HL-60 (cell line): ENCODE measurements around the gene NCR2.

Source experiments
- DNase-seq, 2 experiments: peaks; one replicate each; pipeline ENCODE4 v3.0.0-alpha.2; 2010 to 2020; ENCODE audit warnings: low read depth in 1 of 2, low spot score in 1 of 2
- H3K27ac ChIP-seq: fragments of 250-450 bp; sonication (Bioruptor Pico); replicated peaks from 2 replicates; pipeline ENCODE4 v1.5.1; 2020; ENCODE audit warnings: mild to moderate bottlenecking, moderate library complexity
- H3K27me3 ChIP-seq: fragments of 250-450 bp; sonication (Bioruptor Pico); 2 replicates; pipeline ENCODE4 v1.5.1; 2021; ENCODE audit warnings: mild to moderate bottlenecking, moderate library complexity; ENCODE audit not compliant: insufficient read depth, poor library complexity, severe bottlenecking
- H3K4me3 ChIP-seq: replicated peaks from 2 replicates; pipeline ENCODE4 v1.5.1; 2011; ENCODE audit warnings: mild to moderate bottlenecking, control low read depth, low read length; ENCODE audit not compliant: insufficient read depth
- CTCF ChIP-seq: IDR thresholded peaks from one replicate; pipeline ENCODE4 v1.5.1; 2011; ENCODE audit warnings: low read length, control low read depth, inconsistent platforms; ENCODE audit not compliant: insufficient read depth
- GABPA ChIP-seq: IDR thresholded peaks from 2 replicates; pipeline ENCODE4 v1.6.1; 2012; ENCODE audit warnings: low read depth
- POLR2AphosphoS5 ChIP-seq: IDR thresholded peaks from 2 replicates; pipeline ENCODE4 v1.6.1; 2012; ENCODE audit warnings: low read depth
- REST ChIP-seq: IDR thresholded peaks from 2 replicates; pipeline ENCODE4 v1.6.1; 2012; ENCODE audit warnings: low read depth; ENCODE audit not compliant: insufficient replicate concordance
- SPI1 ChIP-seq: IDR thresholded peaks from 2 replicates; pipeline ENCODE4 v1.6.1; 2012; ENCODE audit warnings: low read depth, mild to moderate bottlenecking, borderline replicate concordance

Gene NCR2

GRCh38 chr6:41338659-41339058 is 3.3 kb downstream of the NCR2 start:
- Histone ChIP-seq H3K4me3 (no peak overlapping the region), H3K27me3 (no peaks in the 10 kb centered on the region), H3K27ac (no peak overlapping the region)
- no peak for DNase-seq
- TF ChIP-seq CTCF, result no peak
- no peak for TF ChIP-seq POLR2AphosphoS5
- no peak for TF ChIP-seq GABPA
- no peak for TF ChIP-seq SPI1

GRCh38 chr6:41341580-41341979 is 6.2 kb downstream of the NCR2 start:
- Histone ChIP-seq H3K27ac (no peak overlapping the region), H3K4me3 (no peak overlapping the region), H3K27me3 (no peaks in the 10 kb centered on the region)
- no peak for DNase-seq
- TF ChIP-seq REST, result no peak
- no peak for TF ChIP-seq SPI1
- no peak for TF ChIP-seq CTCF
- no peak for TF ChIP-seq GABPA
- no peak for TF ChIP-seq POLR2AphosphoS5

- no peak overlapping the region for H3K27ac ChIP-seq
- H3K4me3 ChIP-seq, result no peak overlapping the region
- DNase-seq, result no peak
- H3K27me3 ChIP-seq, result no peaks in the 10 kb centered on the region
- TF ChIP-seq SPI1 (no peak), GABPA (no peak), CTCF (no peak), REST (no peak), POLR2AphosphoS5 (no peak)
Measured at GRCh38 chr6:41342241-41342640, 6.8 kb downstream of the NCR2 start.

GRCh38 chr6:41343641-41344187 is 8.3 kb downstream of the NCR2 start:
- Histone ChIP-seq H3K4me3 (no peak overlapping the region), H3K27ac (no peak overlapping the region), H3K27me3 (no peaks in the 10 kb centered on the region)
- TF ChIP-seq POLR2AphosphoS5 (no peak), SPI1 (no peak), REST (no peak), CTCF (no peak), GABPA (no peak)
- DNase-seq, result no peak
